Breast epithelium (tissue), 3 donors: ENCODE measurements around the gene OSBPL6.

Source experiments
- CTCF ChIP-seq, 3 donors: fragments of 450-650 bp; IDR thresholded peaks; one replicate each; pipeline ENCODE4 v1.5.1; 2016 to 2017; ENCODE audit warnings: antibody characterized with exemption in 3 of 3, mild to moderate bottlenecking in 3 of 3, moderate library complexity in 3 of 3
- POLR2AphosphoS5 ChIP-seq, 3 donors: sonication (generic); formaldehyde crosslinking; IDR thresholded peaks; one replicate each; pipeline ENCODE4 v1.6.1; 2017; ENCODE audit warnings: antibody characterized with exemption in 3 of 3

DNA sequence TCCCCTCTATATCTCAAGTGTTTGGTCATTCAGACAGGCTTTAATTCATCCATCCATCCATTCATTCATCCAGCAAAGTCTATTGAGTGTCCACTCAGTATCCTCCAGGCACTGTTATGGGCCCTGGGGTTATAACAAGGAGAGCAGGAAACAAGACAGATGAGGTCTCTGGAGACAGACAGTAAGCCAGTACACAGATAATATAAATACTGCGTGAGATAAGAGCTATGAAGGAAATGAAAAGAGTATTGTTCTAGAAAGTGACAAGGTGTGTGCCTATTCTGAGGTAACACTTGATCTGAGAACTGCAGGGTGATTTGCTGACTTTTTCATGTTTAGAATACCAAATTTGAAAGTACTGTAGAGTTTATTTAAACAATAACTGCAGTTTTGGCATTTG is 98.3 kb downstream of the OSBPL6 start:
- TF ChIP-seq CTCF (IDR thresholded peaks at IDR 0.05) (no peak), POLR2AphosphoS5 (IDR thresholded peaks at IDR 0.05) (no peak)
